K562 (cell line): ENCODE results near the gene ZDHHC5. TPM values are rescaled to one million over a fixed set of nuclear protein-coding genes. Genes with fewer than 3 reads are reported as not detected.

Source experiments
- DPF2 ChIP-seq: fragments of 450-650 bp; IDR thresholded peaks from 2 replicates; pipeline ENCODE4 v1.6.1; 2016
- FOXK1 ChIP-seq: sonication (generic); formaldehyde crosslinking; IDR thresholded peaks from 2 replicates; pipeline ENCODE4 v1.8.0; 2022; ENCODE audit warnings: missing genetic modification reagents, mild to moderate bottlenecking, borderline replicate concordance
- KDM2B ChIP-seq: fragments of 250-450 bp; sonication (Bioruptor Pico); IDR thresholded peaks from 2 replicates; pipeline ENCODE4 v1.8.0; 2021; ENCODE audit warnings: mild to moderate bottlenecking, moderate library complexity
- KLF1 ChIP-seq: fragments of 450-650 bp; IDR thresholded peaks from 2 replicates; pipeline ENCODE4 v1.6.1; 2016; ENCODE audit warnings: missing genetic modification characterization, missing compliant biosample characterization
- MCM5 ChIP-seq: fragments of 450-650 bp; IDR thresholded peaks from 2 replicates; pipeline ENCODE4 v1.6.1; 2016; ENCODE audit warnings: low read depth
- MIER1 ChIP-seq: fragments of 450-650 bp; IDR thresholded peaks from 2 replicates; pipeline ENCODE4 v1.6.1; 2016; ENCODE audit warnings: antibody characterized with exemption, mild to moderate bottlenecking, low read depth
- MYBL2 ChIP-seq, 2 experiments: fragments of 450-650 bp in 1 of 2; sonication (generic) in 1 of 2; formaldehyde crosslinking in 1 of 2; IDR thresholded peaks; 2 replicates each; pipeline versions ENCODE4 v1.6.1 to v1.8.1; 2017 to 2022; ENCODE audit warnings: borderline replicate concordance in 1 of 2, inconsistent platforms in 1 of 2, low read depth in 1 of 2, mild to moderate bottlenecking in 1 of 2, missing genetic modification reagents in 1 of 2, moderate library complexity in 1 of 2
- SIRT6 ChIP-seq: IDR thresholded peaks from one replicate; pipeline ENCODE4 v1.6.1; 2012; ENCODE audit warnings: low read depth, mild to moderate bottlenecking, control low read depth, inconsistent platforms, low read length, moderate library complexity
- TOE1 ChIP-seq, 2 experiments: fragments of 450-650 bp in 1 of 2; sonication (generic) in 1 of 2; formaldehyde crosslinking in 1 of 2; IDR thresholded peaks; 2 replicates each; pipeline versions ENCODE4 v1.7.1 to v1.8.0; 2016 to 2022; ENCODE audit warnings: borderline replicate concordance in 2 of 2, mild to moderate bottlenecking in 2 of 2, antibody characterized with exemption in 1 of 2, inconsistent platforms in 1 of 2, low read depth in 1 of 2, missing genetic modification reagents in 1 of 2, moderate library complexity in 1 of 2
- ZNF23 ChIP-seq: fragments of 250-450 bp; sonication (Bioruptor Pico); IDR thresholded peaks from 2 replicates; pipeline ENCODE4 v1.4.0; 2020; ENCODE audit warnings: mild to moderate bottlenecking
- ZNF444 ChIP-seq: fragments of 250-450 bp; sonication (Bioruptor Pico); IDR thresholded peaks from 2 replicates; pipeline ENCODE4 v1.4.0; 2020; ENCODE audit warnings: mild to moderate bottlenecking, moderate library complexity
- ZNF445 ChIP-seq: fragments of 250-450 bp; sonication (Bioruptor Pico); IDR thresholded peaks from 2 replicates; pipeline ENCODE4 v1.4.0; 2020; ENCODE audit warnings: low read depth, mild to moderate bottlenecking, moderate library complexity
- ZNF77 ChIP-seq: fragments of 250-450 bp; sonication (Bioruptor Pico); IDR thresholded peaks from 2 replicates; pipeline ENCODE4 v1.5.0; 2020
- ZSCAN32 ChIP-seq: fragments of 450-650 bp; formaldehyde crosslinking; IDR thresholded peaks from 2 replicates; pipeline ENCODE4 v1.4.0; 2020; ENCODE audit warnings: mild to moderate bottlenecking, moderate library complexity
- polyA plus RNA-seq, 8 experiments: library from polyadenylated mRNA; depleted of rRNA in 4 of 8; stranded (reverse) in 5 of 8; unstranded in 3 of 8; fragments of >200 nt; fragmentation: Nextera tagmentation in 2 of 8; fragmentation: Illumina TruSeq in 1 of 8; extraction: Ambion mirVana in 2 of 8; extraction: Trizol in 1 of 8; gene quantifications; 2 replicates each; pipeline versions ENCODE4 v1.2.1 to v1.2.3, GENCODE V29; 2011 to 2014; ENCODE audit warnings: inconsistent platforms in 1 of 8, missing spikeins in 1 of 8
- total RNA-seq, 7 experiments: library from RNA; depleted of rRNA in 6 of 7; stranded (reverse); fragments of >200 nt in 6 of 7; fragmentation: Illumina TruSeq in 2 of 7; extraction: Trizol in 2 of 7; gene quantifications; 2 replicates each; pipeline versions ENCODE4 v1.2.1 to v1.2.3, GENCODE V29; 2011 to 2021; ENCODE audit warnings: low replicate concordance in 1 of 7
- TF ChIP-seq, protein P1 (sequence below): fragments of 450-650 bp; IDR thresholded peaks from 2 replicates; pipeline ENCODE4 v1.7.0; 2016; ENCODE audit warnings: borderline replicate concordance
- TF ChIP-seq, protein P2 (sequence below): IDR thresholded peaks from 2 replicates; pipeline ENCODE4 v1.6.1; 2016; ENCODE audit warnings: missing genetic modification characterization, missing compliant biosample characterization
- TF ChIP-seq, protein P3 (sequence below): fragments of 250-450 bp; sonication (Bioruptor Pico); IDR thresholded peaks from 2 replicates; pipeline ENCODE4 v1.4.0; 2020

The ZDHHC5 gene
- total and polyA plus RNA-seq, 9 of the 15 experiments (the other 6 are each of a cell fraction or from before 2014, with no cell fraction given) = 3.8 to 64.2 (median 35.9) TPM

DNA sequence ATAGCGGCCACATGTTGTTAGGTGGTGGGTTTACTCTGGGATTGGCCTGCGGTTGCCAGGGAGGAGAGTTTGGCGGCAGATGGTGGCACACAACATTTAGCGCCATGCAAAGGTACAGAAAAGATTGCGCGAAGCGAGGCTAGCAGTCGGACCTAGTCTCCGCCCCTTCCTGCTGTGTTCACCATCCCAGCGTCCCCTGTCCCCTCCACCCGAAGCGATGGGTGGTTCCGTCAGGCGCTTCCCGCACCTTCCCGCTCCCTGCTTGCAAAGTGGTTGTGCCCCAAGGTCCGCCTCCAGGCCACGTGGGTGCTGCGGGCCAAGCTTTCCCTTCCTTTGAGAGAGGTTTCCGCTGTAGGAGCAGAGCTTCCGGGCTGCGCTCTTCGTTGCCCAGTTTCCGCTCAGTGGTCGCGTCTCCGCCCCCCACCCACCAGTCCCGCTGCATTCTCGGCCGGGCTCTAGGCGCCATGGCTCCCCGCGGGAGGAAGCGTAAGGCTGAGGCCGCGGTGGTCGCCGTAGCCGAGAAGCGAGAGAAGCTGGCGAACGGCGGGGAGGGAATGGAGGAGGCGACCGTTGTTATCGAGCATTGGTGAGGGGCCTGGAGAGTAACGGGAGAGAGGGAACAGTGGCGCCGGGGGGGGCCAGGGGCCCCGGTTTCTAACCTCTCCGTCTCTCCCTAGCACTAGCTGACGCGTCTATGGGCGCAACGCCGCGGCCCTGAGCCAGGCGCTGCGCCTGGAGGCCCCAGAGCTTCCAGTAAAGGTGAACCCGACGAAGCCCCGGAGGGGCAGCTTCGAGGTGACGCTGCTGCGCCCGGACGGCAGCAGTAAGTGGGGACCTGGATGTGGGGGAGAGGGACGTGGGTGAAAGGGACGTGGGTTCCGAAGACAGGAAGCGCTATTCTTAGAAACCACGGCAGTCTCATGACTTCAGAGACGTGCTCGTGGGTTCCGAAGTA is 73.5 kb downstream of the ZDHHC5 start, which contains the start of gene SELENOH (continued):
- TF ChIP-seq KLF1 (tag) (peak; percentile 70), TOE1 (IDR thresholded peaks at IDR 0.05; ENCODE audit: borderline replicate concordance) (peak; percentile 92), TOE1 (CRISPR knock-in tag; IDR thresholded peaks at IDR 0.05; ENCODE audit: borderline replicate concordance, low read depth) (0 out of 2 replicates have a peak, but pooled peaks have one; percentile 85), ZNF77 (CRISPR knock-in tag) (no peak), MIER1 (no peak; the same call in 1 of the 2 replicates), ZSCAN32 (CRISPR knock-in tag) (no peak), ZNF445 (CRISPR knock-in tag) (no peak), SIRT6 (no peak), ZNF23 (CRISPR knock-in tag) (0 out of 2 replicates have a peak, but pooled peaks have one; percentile 43), KDM2B (CRISPR knock-in tag) (no peak), DPF2 (peak; percentile 51; the same call in 1 of the 2 replicates), MYBL2 (IDR thresholded peaks at IDR 0.05; ENCODE audit: low read depth) (no peak), MYBL2 (CRISPR knock-in tag; IDR thresholded peaks at IDR 0.05; ENCODE audit: borderline replicate concordance) (no peak), MCM5 (no peak), FOXK1 (CRISPR knock-in tag) (peak; percentile 97), ZNF444 (CRISPR knock-in tag) (no peak)
- TF ChIP-seq, protein P1, sequence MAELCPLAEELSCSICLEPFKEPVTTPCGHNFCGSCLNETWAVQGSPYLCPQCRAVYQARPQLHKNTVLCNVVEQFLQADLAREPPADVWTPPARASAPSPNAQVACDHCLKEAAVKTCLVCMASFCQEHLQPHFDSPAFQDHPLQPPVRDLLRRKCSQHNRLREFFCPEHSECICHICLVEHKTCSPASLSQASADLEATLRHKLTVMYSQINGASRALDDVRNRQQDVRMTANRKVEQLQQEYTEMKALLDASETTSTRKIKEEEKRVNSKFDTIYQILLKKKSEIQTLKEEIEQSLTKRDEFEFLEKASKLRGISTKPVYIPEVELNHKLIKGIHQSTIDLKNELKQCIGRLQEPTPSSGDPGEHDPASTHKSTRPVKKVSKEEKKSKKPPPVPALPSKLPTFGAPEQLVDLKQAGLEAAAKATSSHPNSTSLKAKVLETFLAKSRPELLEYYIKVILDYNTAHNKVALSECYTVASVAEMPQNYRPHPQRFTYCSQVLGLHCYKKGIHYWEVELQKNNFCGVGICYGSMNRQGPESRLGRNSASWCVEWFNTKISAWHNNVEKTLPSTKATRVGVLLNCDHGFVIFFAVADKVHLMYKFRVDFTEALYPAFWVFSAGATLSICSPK = no peak
- TF ChIP-seq, protein P2, sequence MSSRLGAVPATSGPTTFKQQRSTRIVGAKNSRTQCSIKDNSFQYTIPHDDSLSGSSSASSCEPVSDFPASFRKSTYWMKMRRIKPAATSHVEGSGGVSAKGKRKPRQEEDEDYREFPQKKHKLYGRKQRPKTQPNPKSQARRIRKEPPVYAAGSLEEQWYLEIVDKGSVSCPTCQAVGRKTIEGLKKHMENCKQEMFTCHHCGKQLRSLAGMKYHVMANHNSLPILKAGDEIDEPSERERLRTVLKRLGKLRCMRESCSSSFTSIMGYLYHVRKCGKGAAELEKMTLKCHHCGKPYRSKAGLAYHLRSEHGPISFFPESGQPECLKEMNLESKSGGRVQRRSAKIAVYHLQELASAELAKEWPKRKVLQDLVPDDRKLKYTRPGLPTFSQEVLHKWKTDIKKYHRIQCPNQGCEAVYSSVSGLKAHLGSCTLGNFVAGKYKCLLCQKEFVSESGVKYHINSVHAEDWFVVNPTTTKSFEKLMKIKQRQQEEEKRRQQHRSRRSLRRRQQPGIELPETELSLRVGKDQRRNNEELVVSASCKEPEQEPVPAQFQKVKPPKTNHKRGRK (tag) = no peak
- TF ChIP-seq, protein P3, sequence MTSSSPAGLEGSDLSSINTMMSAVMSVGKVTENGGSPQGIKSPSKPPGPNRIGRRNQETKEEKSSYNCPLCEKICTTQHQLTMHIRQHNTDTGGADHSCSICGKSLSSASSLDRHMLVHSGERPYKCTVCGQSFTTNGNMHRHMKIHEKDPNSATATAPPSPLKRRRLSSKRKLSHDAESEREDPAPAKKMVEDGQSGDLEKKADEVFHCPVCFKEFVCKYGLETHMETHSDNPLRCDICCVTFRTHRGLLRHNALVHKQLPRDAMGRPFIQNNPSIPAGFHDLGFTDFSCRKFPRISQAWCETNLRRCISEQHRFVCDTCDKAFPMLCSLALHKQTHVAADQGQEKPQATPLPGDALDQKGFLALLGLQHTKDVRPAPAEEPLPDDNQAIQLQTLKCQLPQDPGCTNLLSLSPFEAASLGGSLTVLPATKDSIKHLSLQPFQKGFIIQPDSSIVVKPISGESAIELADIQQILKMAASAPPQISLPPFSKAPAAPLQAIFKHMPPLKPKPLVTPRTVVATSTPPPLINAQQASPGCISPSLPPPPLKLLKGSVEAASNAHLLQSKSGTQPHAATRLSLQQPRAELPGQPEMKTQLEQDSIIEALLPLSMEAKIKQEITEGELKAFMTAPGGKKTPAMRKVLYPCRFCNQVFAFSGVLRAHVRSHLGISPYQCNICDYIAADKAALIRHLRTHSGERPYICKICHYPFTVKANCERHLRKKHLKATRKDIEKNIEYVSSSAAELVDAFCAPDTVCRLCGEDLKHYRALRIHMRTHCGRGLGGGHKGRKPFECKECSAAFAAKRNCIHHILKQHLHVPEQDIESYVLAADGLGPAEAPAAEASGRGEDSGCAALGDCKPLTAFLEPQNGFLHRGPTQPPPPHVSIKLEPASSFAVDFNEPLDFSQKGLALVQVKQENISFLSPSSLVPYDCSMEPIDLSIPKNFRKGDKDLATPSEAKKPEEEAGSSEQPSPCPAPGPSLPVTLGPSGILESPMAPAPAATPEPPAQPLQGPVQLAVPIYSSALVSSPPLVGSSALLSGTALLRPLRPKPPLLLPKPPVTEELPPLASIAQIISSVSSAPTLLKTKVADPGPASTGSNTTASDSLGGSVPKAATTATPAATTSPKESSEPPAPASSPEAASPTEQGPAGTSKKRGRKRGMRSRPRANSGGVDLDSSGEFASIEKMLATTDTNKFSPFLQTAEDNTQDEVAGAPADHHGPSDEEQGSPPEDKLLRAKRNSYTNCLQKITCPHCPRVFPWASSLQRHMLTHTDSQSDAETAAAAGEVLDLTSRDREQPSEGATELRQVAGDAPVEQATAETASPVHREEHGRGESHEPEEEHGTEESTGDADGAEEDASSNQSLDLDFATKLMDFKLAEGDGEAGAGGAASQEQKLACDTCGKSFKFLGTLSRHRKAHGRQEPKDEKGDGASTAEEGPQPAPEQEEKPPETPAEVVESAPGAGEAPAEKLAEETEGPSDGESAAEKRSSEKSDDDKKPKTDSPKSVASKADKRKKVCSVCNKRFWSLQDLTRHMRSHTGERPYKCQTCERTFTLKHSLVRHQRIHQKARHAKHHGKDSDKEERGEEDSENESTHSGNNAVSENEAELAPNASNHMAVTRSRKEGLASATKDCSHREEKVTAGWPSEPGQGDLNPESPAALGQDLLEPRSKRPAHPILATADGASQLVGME (CRISPR knock-in tag) = no peak
